Activated CD4-positive, alpha-beta T cell treated with anti-CD3 and anti-CD28 coated beads, Interleukin-2, Interleukin-6, amounts not matched to agents 100 ng/mL and 50 ng/mL, durations not matched to agents 16 hours and 8 hours (primary cell): ENCODE data around the gene NAT10.

Experiments used
- DNase-seq: peaks from one replicate; pipeline ENCODE4 v3.0.0-alpha.2; 2020

Gene NAT10

DNA sequence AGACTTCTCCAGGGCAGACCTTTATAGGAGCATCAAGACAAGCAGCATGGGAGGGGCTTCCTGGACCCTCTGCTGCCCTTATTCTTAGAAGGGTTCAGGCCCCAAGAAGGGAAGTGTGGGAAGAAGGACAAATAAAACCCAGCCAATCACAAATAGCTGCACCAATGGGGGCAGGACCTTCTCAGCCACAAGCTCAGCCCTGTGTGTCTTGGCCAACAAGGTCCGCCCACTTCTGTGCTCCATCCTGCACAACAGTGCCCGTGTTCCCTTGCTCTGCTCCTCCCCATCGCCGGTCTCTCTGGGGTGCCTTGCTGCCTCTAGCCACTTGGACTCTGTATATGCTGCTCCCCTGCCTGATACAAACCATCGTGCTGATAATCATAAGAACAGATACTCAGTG, 86.1 kb downstream of the NAT10 start:
- no peak for DNase-seq

DNA sequence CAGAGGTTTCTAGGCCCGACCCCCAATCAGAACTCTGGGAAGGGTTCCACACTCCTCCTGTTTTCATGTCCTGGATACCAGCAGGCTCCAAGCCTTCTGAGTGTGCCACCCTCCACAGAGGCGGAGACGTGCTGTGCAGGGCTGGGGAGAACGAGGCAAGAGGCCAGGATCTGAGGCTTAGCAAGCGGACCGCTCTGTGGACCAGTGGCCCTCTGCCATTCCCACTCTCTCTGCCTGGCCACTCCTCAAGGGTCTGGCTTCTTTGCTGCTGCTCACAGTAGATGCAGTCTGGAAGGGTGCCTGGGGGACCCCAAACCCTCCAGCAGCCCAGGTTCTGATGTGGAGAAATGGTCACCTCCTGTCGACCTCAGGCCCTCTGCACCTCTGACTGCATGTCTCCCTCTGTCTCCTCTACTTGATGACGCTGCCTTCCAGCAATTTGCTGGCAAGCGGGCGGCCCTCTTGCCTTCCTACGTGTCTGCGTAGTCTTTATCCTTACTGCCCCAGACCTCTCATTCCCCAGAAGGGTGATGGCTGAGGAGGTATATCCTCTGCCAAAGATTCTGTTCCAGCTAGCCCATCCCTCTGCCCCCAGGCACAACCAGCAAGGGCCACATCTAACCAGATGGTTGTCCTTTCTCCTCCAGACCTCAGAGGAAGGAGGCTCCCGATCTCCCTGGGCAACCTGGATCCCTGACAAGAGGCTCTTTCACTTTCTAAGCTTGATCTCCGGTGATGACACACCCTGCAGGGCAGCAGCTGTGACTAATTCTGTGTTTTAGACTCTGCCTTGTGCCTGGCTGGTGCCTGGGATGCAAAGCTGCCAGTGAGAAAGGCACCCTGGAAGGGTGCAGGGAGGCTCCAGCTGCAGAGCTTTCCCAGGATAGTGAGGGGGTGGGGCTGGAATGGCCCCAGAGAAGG, 87.3 kb downstream of the NAT10 start:
- DNase-seq: peak; percentile 32

- no peak for DNase-seq
Measured at GRCh38 chr11:34194576-34195335, 89.3 kb downstream of the NAT10 start.
